HFFc6 (cell line): ENCODE measurements around the gene GDF9. TPM values are rescaled to one million over a fixed set of nuclear protein-coding genes. Genes with fewer than 3 reads are reported as not detected.

Experiments
- DNase-seq: peaks from one replicate; pipeline ENCODE4 v3.0.0-alpha.2; 2018
- H3K27ac Mint-ChIP-seq: 2 replicates; pipeline ENCODE4 v1.8.0; 2020; ENCODE audit warnings: mild to moderate bottlenecking, mixed read lengths
- H3K27me3 Mint-ChIP-seq: 2 replicates; pipeline ENCODE4 v1.8.0; 2021; ENCODE audit warnings: mild to moderate bottlenecking, moderate library complexity, mixed read lengths; ENCODE audit not compliant: insufficient read depth
- H3K36me3 Mint-ChIP-seq: 2 replicates; pipeline ENCODE4 v1.8.0; 2021; ENCODE audit warnings: low read depth, mixed read lengths
- H3K4me1 Mint-ChIP-seq: 2 replicates; pipeline ENCODE4 v1.8.0; 2020; ENCODE audit warnings: low read depth, mixed read lengths
- H3K4me3 Mint-ChIP-seq: 2 replicates; pipeline ENCODE4 v1.8.0; 2020; ENCODE audit warnings: mild to moderate bottlenecking, moderate library complexity, mixed read lengths
- H3K9me3 Mint-ChIP-seq: 2 replicates; pipeline ENCODE4 v1.8.0; 2020; ENCODE audit warnings: mild to moderate bottlenecking, mixed read lengths
- total RNA-seq, 6 experiments: library from RNA; stranded (reverse); fragmentation: NEBNext Ultra II Directional; extraction: Animal tissue kit (Norgen Biotek cat#: 25700); gene quantifications; 2 replicates in 1 of 6; 3 replicates in 5 of 6; pipeline ENCODE4 v1.2.3, GENCODE V29; 2021
- TF ChIP-seq, protein P1 (sequence below): fragments of 200-600 bp; sonication (generic); IDR thresholded peaks from 2 replicates; pipeline ENCODE4 v1.5.0; 2021; ENCODE audit warnings: antibody characterized with exemption, mild to moderate bottlenecking

GDF9 gene
- total RNA-seq, 6 experiments from 2014 or later, result 0.09 to 0.14 (median 0.12) TPM; not detected in 3

DNA sequence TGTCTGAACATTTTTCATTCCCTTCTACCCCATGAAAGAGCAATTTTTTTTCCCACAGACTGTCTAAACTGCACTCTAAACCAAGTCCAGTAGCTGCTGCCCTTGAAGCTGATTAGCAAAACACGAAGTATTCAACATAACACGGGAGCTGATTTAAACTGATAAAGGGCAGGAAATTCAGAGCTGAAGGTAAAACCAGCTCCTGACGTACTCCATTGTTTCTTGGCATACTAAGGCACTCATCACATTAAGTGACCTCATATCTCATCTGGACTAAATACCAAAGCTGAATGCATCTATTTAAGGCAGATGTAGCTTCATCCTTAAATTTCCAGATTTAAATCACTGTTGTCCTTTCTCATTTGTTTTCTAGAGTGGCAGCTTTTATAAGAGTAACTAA lies 12.0 kb downstream of the GDF9 start:
- H3K4me3 Mint-ChIP-seq, result no peak overlapping the region
- H3K27me3 Mint-ChIP-seq, result peaks cover 8% of the 10 kb centered on the region
- H3K4me1 Mint-ChIP-seq, result peaks cover 19% of the 10 kb centered on the region
- peak overlapping the region; percentile 14; the same call in 1 of the 2 replicates for H3K27ac Mint-ChIP-seq
- H3K36me3 Mint-ChIP-seq, result no peaks in the 10 kb centered on the region
- TF ChIP-seq, protein P1, sequence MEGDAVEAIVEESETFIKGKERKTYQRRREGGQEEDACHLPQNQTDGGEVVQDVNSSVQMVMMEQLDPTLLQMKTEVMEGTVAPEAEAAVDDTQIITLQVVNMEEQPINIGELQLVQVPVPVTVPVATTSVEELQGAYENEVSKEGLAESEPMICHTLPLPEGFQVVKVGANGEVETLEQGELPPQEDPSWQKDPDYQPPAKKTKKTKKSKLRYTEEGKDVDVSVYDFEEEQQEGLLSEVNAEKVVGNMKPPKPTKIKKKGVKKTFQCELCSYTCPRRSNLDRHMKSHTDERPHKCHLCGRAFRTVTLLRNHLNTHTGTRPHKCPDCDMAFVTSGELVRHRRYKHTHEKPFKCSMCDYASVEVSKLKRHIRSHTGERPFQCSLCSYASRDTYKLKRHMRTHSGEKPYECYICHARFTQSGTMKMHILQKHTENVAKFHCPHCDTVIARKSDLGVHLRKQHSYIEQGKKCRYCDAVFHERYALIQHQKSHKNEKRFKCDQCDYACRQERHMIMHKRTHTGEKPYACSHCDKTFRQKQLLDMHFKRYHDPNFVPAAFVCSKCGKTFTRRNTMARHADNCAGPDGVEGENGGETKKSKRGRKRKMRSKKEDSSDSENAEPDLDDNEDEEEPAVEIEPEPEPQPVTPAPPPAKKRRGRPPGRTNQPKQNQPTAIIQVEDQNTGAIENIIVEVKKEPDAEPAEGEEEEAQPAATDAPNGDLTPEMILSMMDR, result no peak
- DNase-seq, result no peak
- no peaks in the 10 kb centered on the region for H3K9me3 Mint-ChIP-seq

- H3K27ac Mint-ChIP-seq, result no peak overlapping the region
- H3K4me3 Mint-ChIP-seq, result no peak overlapping the region
- no peaks in the 10 kb centered on the region for H3K9me3 Mint-ChIP-seq
- TF ChIP-seq, protein P1, result no peak
- no peaks in the 10 kb centered on the region for H3K36me3 Mint-ChIP-seq
- H3K4me1 Mint-ChIP-seq, result peaks cover 19% of the 10 kb centered on the region
- H3K27me3 Mint-ChIP-seq, result peaks cover 8% of the 10 kb centered on the region
- no peak for DNase-seq
Measured at GRCh38 chr5:132853790-132854189, 12.5 kb downstream of the GDF9 start.

DNA sequence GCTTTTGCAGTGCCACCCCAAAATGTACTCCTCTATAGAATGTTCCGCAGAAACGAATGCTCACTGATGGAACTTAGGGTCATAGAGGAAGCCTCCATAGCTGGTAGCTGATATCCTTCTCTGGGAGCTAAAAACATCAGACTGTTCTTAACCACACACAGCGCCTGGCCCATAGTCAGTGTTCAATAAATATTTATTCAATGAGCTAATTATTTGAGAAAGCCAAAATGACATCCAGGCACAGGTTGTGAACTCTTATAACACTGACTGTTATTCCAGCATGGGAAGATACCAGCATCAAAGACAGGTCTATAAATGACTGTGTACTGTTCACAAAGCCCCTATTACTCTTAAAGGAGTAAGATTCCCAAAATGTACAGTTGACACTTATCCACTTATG lies 12.9 kb downstream of the GDF9 start:
- peaks cover 8% of the 10 kb centered on the region for H3K27me3 Mint-ChIP-seq
- H3K27ac Mint-ChIP-seq, result no peak overlapping the region
- no peaks in the 10 kb centered on the region for H3K9me3 Mint-ChIP-seq
- H3K4me3 Mint-ChIP-seq, result no peak overlapping the region
- H3K4me1 Mint-ChIP-seq, result peaks cover 19% of the 10 kb centered on the region
- TF ChIP-seq, protein P1, result no peak
- H3K36me3 Mint-ChIP-seq, result no peaks in the 10 kb centered on the region
- no peak for DNase-seq

DNA sequence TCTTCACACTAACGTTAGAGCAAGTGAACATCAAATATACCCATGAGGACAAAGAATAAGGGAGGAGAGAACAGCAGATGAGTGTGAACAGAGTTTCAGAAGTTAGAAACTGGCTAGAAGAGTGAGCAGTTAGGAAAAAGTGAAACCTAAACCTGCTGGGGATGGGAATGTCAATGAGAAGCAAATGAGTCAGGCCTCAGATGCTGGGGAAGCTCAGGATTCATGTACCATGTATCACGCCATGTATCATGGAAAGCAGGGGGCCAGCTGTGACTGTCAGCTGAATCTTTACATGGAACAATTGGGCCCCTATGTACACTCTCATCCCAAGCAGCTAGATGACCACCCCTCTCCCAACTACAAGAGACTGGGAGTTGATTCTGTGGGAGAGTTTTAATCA lies 16.2 kb downstream of the GDF9 start:
- DNase-seq, result peak; percentile 25
- TF ChIP-seq, protein P1, result no peak
- no peaks in the 10 kb centered on the region for H3K9me3 Mint-ChIP-seq
- peaks cover 19% of the 10 kb centered on the region for H3K4me1 Mint-ChIP-seq
- H3K4me3 Mint-ChIP-seq, result peak overlapping the region; percentile 12; the same call in 1 of the 2 replicates
- H3K36me3 Mint-ChIP-seq, result no peaks in the 10 kb centered on the region
- no peaks in the 10 kb centered on the region; the same call in 1 of the 2 replicates for H3K27me3 Mint-ChIP-seq
- no peak overlapping the region for H3K27ac Mint-ChIP-seq

DNA sequence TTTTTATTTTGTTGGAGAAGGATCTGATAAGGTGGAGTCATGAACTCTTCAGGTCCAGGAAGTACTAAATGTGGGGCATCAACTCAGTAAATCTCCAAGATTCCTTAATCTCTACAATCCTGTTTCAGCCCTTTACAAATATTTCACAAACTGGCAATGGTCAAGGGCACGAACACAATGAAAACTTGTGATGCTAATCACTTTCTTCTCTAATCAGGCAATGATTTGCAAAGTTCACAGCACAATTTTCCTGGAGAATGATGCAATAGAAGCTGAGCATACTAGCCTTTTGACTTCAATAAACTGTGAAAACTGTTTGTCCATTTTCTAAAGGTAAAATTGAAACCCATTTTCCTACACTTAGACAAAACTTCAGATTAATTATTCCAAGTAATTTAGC lies 16.9 kb downstream of the GDF9 start:
- H3K27me3 Mint-ChIP-seq, result no peaks in the 10 kb centered on the region; the same call in 1 of the 2 replicates
- H3K4me1 Mint-ChIP-seq, result peaks cover 14% of the 10 kb centered on the region
- H3K27ac Mint-ChIP-seq, result no peak overlapping the region
- H3K4me3 Mint-ChIP-seq, result no peak overlapping the region
- no peak for DNase-seq
- TF ChIP-seq, protein P1, result no peak
- no peaks in the 10 kb centered on the region for H3K9me3 Mint-ChIP-seq
- H3K36me3 Mint-ChIP-seq, result no peaks in the 10 kb centered on the region

DNA sequence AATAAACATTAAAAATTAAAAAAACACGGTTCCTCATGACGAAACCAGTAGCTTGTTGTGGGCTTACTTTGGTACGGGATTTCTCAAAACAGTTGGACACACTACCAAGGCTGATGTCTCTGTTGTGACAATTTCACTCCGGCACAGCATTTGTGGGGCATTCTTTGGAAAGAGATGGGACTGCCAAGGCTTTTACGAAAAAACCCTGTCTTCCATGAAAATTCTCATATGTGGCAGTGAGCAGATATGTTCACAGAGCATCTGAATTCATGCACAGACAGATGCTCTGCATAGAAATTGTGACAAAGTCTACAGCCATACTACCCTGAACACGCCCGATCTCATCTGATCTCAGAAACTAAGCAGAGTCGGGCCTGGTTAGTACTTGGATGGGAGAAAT lies 18.0 kb downstream of the GDF9 start:
- no peaks in the 10 kb centered on the region; the same call in 1 of the 2 replicates for H3K27me3 Mint-ChIP-seq
- H3K9me3 Mint-ChIP-seq, result no peaks in the 10 kb centered on the region
- H3K4me3 Mint-ChIP-seq, result no peak overlapping the region
- H3K36me3 Mint-ChIP-seq, result no peaks in the 10 kb centered on the region
- TF ChIP-seq, protein P1, result no peak
- H3K4me1 Mint-ChIP-seq, result peaks cover 9% of the 10 kb centered on the region
- H3K27ac Mint-ChIP-seq, result no peak overlapping the region
- DNase-seq, result no peak
